GM18907 (cell line): ENCODE measurements around the gene PRKG1.
A peak's percentile ranks its signal among the peaks of the same experiment; 100 is the strongest.

Source experiments
- ATAC-seq: cut with Tn5 transposase; IDR thresholded peaks from one replicate; pipeline ENCODE4 v1.9.1; 2021; ENCODE audit warnings: mild to moderate bottlenecking, moderate library complexity; ENCODE audit not compliant: unreplicated experiment

PRKG1 gene

GRCh38 chr10:51832652-51833383 lies 758.5 kb downstream of the PRKG1 start:
- no peak for ATAC-seq

DNA sequence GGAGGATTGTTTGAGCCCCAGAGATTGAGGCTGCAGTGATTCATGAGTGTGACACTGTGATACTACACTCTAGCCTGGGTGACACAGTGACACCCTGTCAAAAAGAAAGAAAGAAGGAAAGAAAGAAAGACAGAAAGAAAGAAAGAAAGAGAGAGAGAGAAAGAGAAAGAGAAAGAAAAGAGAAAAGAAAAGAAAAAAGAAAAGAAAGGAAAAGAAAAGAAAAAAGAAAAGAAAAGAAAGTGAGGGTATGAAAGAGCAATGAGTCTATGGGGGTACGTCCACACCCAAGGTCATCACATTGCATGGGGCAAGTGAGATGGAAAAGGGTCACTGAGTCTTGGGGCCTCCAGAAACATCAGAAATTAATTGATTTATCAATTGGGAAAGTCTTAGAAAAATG lies 760.3 kb downstream of the PRKG1 start:
- no peak for ATAC-seq

DNA sequence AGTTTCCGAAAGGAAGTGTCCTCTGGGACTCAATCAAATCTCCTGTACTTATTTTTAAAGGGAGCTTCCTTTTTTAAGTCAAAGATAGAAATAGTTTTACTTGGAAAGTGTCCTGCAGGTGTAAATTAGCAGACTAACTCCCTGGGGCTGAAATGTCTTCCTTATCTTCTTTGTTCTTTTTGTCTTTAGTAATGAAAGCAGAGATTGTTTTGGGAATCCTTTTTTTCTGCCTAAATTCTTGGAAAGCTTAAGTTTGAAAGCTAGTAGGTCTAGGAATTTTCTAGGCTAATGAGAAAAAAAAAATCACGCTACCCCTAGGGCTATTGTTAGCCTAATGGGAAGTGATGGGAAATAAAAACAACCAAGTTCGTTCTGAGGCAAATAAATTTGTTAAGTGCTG lies 764.2 kb downstream of the PRKG1 start:
- ATAC-seq = no peak

GRCh38 chr10:51843966-51844365 lies 769.7 kb downstream of the PRKG1 start:
- no peak for ATAC-seq

DNA sequence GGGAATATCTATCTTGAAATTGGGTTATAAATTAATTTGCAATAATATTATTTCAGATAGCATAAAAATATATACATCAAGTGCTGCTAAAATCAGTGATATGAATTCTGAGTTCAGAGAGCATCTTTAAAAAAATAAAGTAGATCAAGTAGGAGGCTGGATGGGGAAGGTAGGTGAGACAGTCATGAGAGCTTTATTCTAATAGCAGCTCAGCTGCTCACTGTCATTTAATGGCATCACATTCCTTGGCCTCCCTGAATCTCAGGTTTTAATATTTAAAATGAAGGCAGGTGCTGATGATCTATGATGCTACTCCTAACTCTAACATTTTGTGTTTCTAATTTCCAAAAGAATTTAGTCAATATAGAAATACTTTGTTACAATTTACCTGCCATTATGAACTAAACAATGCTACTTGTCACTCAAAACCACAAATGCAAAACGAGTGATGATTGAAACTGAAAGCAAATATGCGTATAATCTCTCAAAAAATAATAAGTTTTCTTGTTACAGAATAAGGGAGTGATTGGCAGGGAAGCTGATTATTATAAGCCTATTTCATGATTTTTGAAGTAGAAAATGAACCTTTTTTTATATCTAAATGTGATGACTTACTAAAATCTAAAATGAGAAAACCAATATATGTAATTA lies 772.7 kb downstream of the PRKG1 start:
- no peak for ATAC-seq

- no peak for ATAC-seq
Observed at GRCh38 chr10:51852297-51852696, 778.0 kb downstream of the PRKG1 start.

- ATAC-seq = no peak
Observed at GRCh38 chr10:51857305-51857704, 783.0 kb downstream of the PRKG1 start.

GRCh38 chr10:51860257-51860656 lies 786.0 kb downstream of the PRKG1 start:
- peak; percentile 66 for ATAC-seq

GRCh38 chr10:51861051-51861450 lies 786.8 kb downstream of the PRKG1 start:
- no peak for ATAC-seq

- ATAC-seq = no peak
Observed at GRCh38 chr10:51861731-51862130, 787.4 kb downstream of the PRKG1 start.

GRCh38 chr10:51862149-51862548 lies 787.9 kb downstream of the PRKG1 start:
- no peak for ATAC-seq

GRCh38 chr10:51867956-51868355 lies 793.7 kb downstream of the PRKG1 start:
- ATAC-seq = no peak

GRCh38 chr10:51874131-51874530 lies 799.8 kb downstream of the PRKG1 start:
- ATAC-seq = no peak

- ATAC-seq = no peak
Observed at GRCh38 chr10:51875610-51876009, 801.3 kb downstream of the PRKG1 start.

DNA sequence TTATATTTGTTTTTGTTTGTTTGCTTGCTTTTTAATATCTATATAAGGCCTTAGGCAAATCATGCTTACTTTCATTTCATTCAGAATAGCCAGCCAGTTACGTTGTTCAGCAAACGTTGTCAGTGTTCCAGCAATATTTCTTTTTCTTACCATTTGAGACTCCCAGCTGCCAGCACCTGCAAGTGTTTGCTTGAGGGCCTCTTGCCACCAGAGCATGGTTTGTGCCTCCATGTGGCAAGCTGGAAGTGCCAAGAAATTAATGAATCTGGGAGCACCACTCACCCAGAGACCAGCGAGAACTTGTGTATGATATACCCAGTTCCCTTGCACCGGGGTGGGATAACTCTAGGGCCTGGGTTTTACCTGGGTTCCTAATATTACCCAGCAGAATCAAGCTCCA lies 802.2 kb downstream of the PRKG1 start:
- no peak for ATAC-seq

- no peak for ATAC-seq
Observed at GRCh38 chr10:51876979-51877378, 802.7 kb downstream of the PRKG1 start.

DNA sequence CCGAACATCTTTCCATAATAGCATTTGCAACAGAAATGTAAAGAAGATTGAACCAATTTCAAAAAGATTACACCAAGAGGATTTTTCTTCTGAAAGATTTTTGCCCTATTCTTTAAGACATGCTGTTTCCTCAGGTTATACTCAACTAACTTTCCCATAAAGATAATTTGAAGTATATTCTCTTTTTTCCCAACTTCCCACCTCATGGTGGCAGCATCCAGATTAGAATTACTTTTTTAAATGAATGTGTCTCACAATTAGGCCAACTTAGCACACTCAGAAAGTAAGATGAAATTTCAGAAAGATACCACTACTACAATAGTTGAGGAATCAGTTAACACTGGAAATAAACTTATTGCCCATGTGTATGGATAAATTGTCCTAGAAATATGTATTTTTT lies 803.3 kb downstream of the PRKG1 start:
- no peak for ATAC-seq

DNA sequence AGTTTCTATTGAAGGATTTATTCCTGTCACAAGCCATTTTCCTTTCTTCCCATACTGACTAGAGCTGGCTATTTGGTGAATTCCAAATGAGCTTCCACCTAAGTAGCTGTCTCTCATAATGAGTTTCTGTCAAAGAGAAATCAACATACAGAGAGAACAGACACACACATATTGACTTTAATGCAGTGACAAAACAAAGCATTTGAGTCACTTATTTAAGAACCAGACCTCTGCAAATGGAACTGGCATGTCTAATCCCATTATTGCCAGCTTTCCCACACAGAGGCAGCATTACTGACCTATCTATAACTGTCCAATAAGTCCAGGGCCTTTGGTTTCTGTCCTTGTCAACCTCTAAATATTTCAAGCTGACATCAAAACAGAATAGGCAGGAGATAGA lies 804.4 kb downstream of the PRKG1 start:
- peak; percentile 7 for ATAC-seq

DNA sequence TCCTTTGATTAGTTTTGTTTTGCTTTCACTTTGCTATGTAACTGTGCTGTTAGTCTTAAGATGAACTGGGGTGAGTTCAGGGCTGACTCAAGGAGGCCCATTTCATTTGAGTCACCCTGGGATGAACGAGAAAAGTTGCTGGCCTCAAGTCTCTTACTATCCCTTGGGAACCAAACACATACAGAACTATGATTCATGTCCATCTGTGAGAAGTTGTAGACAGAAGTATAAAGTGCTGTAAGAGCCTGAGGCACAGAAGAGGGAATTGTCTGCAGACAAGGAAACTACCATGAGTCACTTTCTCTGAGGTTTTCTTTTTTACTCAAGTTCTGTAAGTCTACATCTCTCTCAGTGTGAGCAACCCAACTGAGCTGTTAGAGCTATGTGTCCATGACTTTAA lies 805.0 kb downstream of the PRKG1 start:
- peak; percentile 95 for ATAC-seq

DNA sequence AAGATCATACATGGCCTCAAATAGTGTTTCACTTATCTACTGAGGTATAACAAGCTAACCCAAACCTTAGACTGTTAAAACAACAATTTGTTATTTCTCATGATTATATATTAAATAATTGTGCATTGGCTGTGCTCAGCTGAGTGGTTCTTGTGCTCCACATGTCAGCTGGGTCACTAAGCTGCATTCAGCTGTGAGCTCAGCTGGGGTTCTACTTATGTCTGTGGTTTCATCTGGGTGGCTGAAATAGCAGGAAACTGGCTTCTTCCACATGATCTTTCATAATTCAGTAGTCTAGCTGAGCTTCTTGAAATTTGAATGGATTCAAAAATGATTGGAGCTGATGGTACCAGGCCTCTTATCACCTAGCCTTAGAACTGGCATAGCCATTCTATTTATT lies 806.9 kb downstream of the PRKG1 start:
- ATAC-seq = no peak

- no peak for ATAC-seq
Observed at GRCh38 chr10:51886438-51887068, 812.3 kb downstream of the PRKG1 start.

DNA sequence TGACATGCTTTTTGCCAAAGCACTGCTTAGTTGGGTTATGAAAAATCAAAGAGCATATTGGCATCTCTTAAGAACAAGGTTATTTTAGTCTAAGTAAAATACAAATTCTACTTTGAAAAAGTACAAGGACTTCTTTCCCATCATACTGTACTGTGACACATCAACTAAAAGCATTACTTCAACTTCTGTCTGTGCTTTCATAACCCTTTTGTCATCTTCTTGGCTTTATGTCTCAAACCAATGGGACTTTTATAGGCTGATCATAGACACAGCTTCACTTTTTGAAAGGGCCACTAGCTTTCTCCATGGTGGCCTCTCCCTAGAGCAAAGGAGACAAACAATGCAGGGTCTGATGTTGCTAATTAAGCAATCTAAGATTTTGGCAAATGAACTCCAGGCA lies 814.0 kb downstream of the PRKG1 start:
- no peak for ATAC-seq
